IMR-90 (cell line): ENCODE measurements around the gene LDHB. TPM values are rescaled to one million over a fixed set of nuclear protein-coding genes. Genes with fewer than 3 reads are reported as not detected.

Experiments
- ATAC-seq: fragments of 200-7000 bp; cut with Tn5 transposase; 2 replicates; pipeline ENCODE4 v1.9.1; 2020; ENCODE audit warnings: low read depth, mild to moderate bottlenecking, moderate library complexity
- BruUV-seq: library from RNA; stranded (reverse); fragments of 400-500 nt; replicated peaks from 2 replicates; lab custom pipeline; 2021; lab: Mats Ljungman, UMichigan
- CTCF ChIA-PET: fragments of 300-600 bp; formaldehyde crosslinking; extraction: SDS; loops from one replicate; lab custom pipeline; 2021; ENCODE audit warnings: antibody characterized with exemption; lab: Yijun Ruan, JAX
- POLR2A ChIA-PET: fragments of 300-600 bp; sonication (Branson Sonifier 250); formaldehyde crosslinking; loops from one replicate; lab custom pipeline; 2022; ENCODE audit warnings: antibody characterized with exemption; ENCODE audit not compliant: unreplicated experiment; lab: Charles Lee
- DNase-seq: peaks from one replicate; pipeline ENCODE4 v3.0.0; 2013
- H2AFZ ChIP-seq: replicated peaks from 2 replicates; pipeline ENCODE3; 2013; ENCODE audit warnings: low read length, mild to moderate bottlenecking; ENCODE audit not compliant: poor library complexity
- H2AK5ac ChIP-seq: 2 replicates; pipeline ENCODE4 v1.6.1; 2013; ENCODE audit warnings: low read depth, low read length, inconsistent platforms
- H2AK9ac ChIP-seq: replicated peaks from 2 replicates; pipeline ENCODE3; 2013; ENCODE audit warnings: mild to moderate bottlenecking, low read depth, low read length, moderate library complexity; ENCODE audit not compliant: poor library complexity
- H2BK120ac ChIP-seq: 2 replicates; pipeline ENCODE4 v1.6.1; 2013; ENCODE audit warnings: low read depth, low read length, inconsistent platforms
- H2BK15ac ChIP-seq: 3 replicates; pipeline ENCODE4 v1.6.1; 2013; ENCODE audit warnings: low read depth, low read length, inconsistent platforms
- H2BK20ac ChIP-seq: 2 replicates; pipeline ENCODE4 v1.6.1; 2013; ENCODE audit warnings: low read depth, mild to moderate bottlenecking, inconsistent platforms, low read length, moderate library complexity
- H2BK5ac ChIP-seq: 2 replicates; pipeline ENCODE4 v1.6.1; 2013; ENCODE audit warnings: mild to moderate bottlenecking, low read depth, low read length, inconsistent platforms; ENCODE audit not compliant: poor library complexity, severe bottlenecking
- H3K14ac ChIP-seq: replicated peaks from 2 replicates; pipeline ENCODE4 v1.6.1; 2013; ENCODE audit warnings: low read depth, low read length, inconsistent platforms
- H3K18ac ChIP-seq: 2 replicates; pipeline ENCODE4 v1.6.1; 2013; ENCODE audit warnings: low read depth, low read length, control low read depth
- H3K23ac ChIP-seq: 2 replicates; pipeline ENCODE4 v1.6.1; 2013; ENCODE audit warnings: low read depth, low read length, inconsistent platforms
- H3K27ac ChIP-seq: 2 replicates; pipeline ENCODE4 v1.5.1; 2013; ENCODE audit warnings: mild to moderate bottlenecking, control low read depth, low read length; ENCODE audit not compliant: insufficient read depth
- H3K27me3 ChIP-seq: 2 replicates; pipeline ENCODE4 v1.6.1; 2013; ENCODE audit warnings: low read length; ENCODE audit not compliant: control insufficient read depth, insufficient read depth
- H3K36me3 ChIP-seq: 2 replicates; pipeline ENCODE4 v1.6.1; 2013; ENCODE audit warnings: low read length, mixed read lengths; ENCODE audit not compliant: control insufficient read depth, insufficient read depth
- H3K4ac ChIP-seq: 2 replicates; pipeline ENCODE4 v1.6.1; 2013; ENCODE audit warnings: low read depth, low read length, inconsistent platforms
- H3K4me1 ChIP-seq: 2 replicates; pipeline ENCODE4 v1.6.1; 2013; ENCODE audit warnings: low read length, mixed read lengths; ENCODE audit not compliant: control insufficient read depth, insufficient read depth
- H3K4me2 ChIP-seq: 2 replicates; pipeline ENCODE4 v1.6.1; 2013; ENCODE audit warnings: low read depth, mild to moderate bottlenecking, control low read depth, low read length, moderate library complexity
- H3K4me3 ChIP-seq: 2 replicates; pipeline ENCODE4 v1.5.1; 2013; ENCODE audit warnings: low read depth, mild to moderate bottlenecking, control low read depth, low read length, moderate library complexity; ENCODE audit not compliant: insufficient read depth
- H3K56ac ChIP-seq: 2 replicates; pipeline ENCODE4 v1.6.1; 2013; ENCODE audit warnings: low read length, inconsistent platforms; ENCODE audit not compliant: insufficient read depth; ENCODE audit errors: extremely low read depth
- H3K79me1 ChIP-seq, 2 experiments: 2 replicates each; pipeline ENCODE4 v1.6.1; 2013; ENCODE audit warnings: low read length in 2 of 2, inconsistent platforms in 1 of 2, low read depth in 1 of 2
- H3K9ac ChIP-seq: 2 replicates; pipeline ENCODE4 v1.6.1; 2013; ENCODE audit warnings: low read depth, low read length, control low read depth
- H3K9me1 ChIP-seq: 2 replicates; pipeline ENCODE4 v1.6.1; 2013; ENCODE audit warnings: low read length, inconsistent platforms; ENCODE audit not compliant: insufficient read depth
- H3K9me3 ChIP-seq: 2 replicates; pipeline ENCODE4 v1.6.1; 2013; ENCODE audit warnings: low read length; ENCODE audit not compliant: control insufficient read depth, insufficient read depth
- H4K20me1 ChIP-seq: 2 replicates; pipeline ENCODE4 v1.6.1; 2013; ENCODE audit warnings: low read length, inconsistent platforms; ENCODE audit not compliant: insufficient read depth
- H4K5ac ChIP-seq: 2 replicates; pipeline ENCODE4 v1.6.1; 2013; ENCODE audit warnings: mild to moderate bottlenecking, low read depth, low read length, control low read depth
- H4K8ac ChIP-seq, 2 experiments: 2 replicates each; pipeline ENCODE4 v1.6.1; 2013; ENCODE audit warnings: low read depth in 2 of 2, low read length in 2 of 2, control low read depth in 1 of 2, inconsistent platforms in 1 of 2
- H4K91ac ChIP-seq: 2 replicates; pipeline ENCODE4 v1.6.1; 2013; ENCODE audit warnings: low read depth, low read length, inconsistent platforms; ENCODE audit not compliant: insufficient read depth
- CHD1 ChIP-seq: IDR thresholded peaks from 2 replicates; pipeline ENCODE4 v1.6.1; 2012; ENCODE audit warnings: low read depth, low read length, improper control_type of control experiment
- MXI1 ChIP-seq: IDR thresholded peaks from 2 replicates; pipeline ENCODE4 v1.6.1; 2012; ENCODE audit warnings: low read depth, mild to moderate bottlenecking, low read length, moderate library complexity, borderline replicate concordance
- POLR2A ChIP-seq: IDR thresholded peaks from 2 replicates; pipeline ENCODE4 v1.6.1; 2012; ENCODE audit warnings: mild to moderate bottlenecking, low read depth, low read length
- RAD21 ChIP-seq: IDR thresholded peaks from 2 replicates; pipeline ENCODE4 v1.6.1; 2012; ENCODE audit warnings: low read length, improper control_type of control experiment
- SMC3 ChIP-seq: fragments of 150-350 bp; IDR thresholded peaks from 2 replicates; pipeline ENCODE4 v1.6.1; 2016; ENCODE audit warnings: low read depth, mild to moderate bottlenecking, antibody characterized with exemption, low read length, moderate library complexity
- WGBS, 2 experiments: methylation state at CpG; one replicate each; pipeline versions ENCODE4 v1.1.5 to v1.1.7; 2013; ENCODE audit warnings: missing lambda C conversion rate in 2 of 2; ENCODE audit not compliant: insufficient read length in 1 of 2; ENCODE audit errors: extremely low coverage in 2 of 2; 5-methylcytosine and 5-hydroxymethylcytosine counted together
- dilution Hi-C: fragments of 300-500 bp; cut with HindIII; formaldehyde crosslinking; loops from one replicate; pipeline ENCODE4 v1.14.3; 2018; ENCODE audit warnings: low sequenced_read_pairs; ENCODE audit not compliant: unreplicated experiment
- in situ Hi-C: fragments of 300-500 bp; cut with MboI; formaldehyde crosslinking; loops from 3 replicates; pipeline ENCODE4 v1.14.3; 2019; ENCODE audit warnings: low sequenced_read_pairs, inconsistent platforms, mixed read lengths
- intact Hi-C: fragments of 100-400 bp; cut with micrococcal nuclease; formaldehyde crosslinking; loops from 2 replicates; pipeline ENCODE4 v1.10.0; 2022
- polyA plus RNA-seq, 3 experiments: library from polyadenylated mRNA; depleted of rRNA; stranded (reverse); fragments of >200 nt; gene quantifications; 2 replicates each; pipeline ENCODE4 v1.2.3, GENCODE V29; 2012; ENCODE audit warnings: low replicate concordance in 1 of 3
- total RNA-seq: library from RNA; depleted of rRNA; stranded (reverse); fragments of >200 nt; gene quantifications from 2 replicates; pipeline ENCODE4 v1.2.3, GENCODE V29; 2012
- TF ChIP-seq, protein P1 (sequence below): conservative IDR thresholded peaks from 2 replicates; pipeline ENCODE4 v1.5.1; 2012; ENCODE audit warnings: mild to moderate bottlenecking, low read depth, low read length, improper control_type of control experiment

The LDHB gene
- total and polyA plus RNA-seq, 2 of the 4 experiments (the other 2 are of a cell fraction) = 623 to 630 TPM

DNA sequence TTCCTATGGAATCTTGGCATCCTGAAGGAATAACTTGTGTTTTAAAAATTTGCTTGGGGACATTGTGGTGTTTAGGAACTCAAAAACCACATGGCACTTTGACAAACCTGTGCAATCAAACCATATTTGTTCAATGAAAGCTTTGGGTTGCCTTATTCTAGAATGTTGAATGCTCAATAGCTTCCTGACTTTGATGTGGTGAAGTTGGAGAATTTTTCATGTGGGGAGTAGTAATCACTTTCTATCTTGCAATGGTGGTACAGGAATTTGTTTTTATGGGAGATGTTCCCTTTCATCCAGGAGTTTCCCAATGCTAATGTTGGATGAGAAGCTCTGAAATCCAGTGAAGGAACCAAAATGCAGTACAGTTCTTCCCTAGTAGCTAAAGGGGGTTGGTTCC is 42.2 kb upstream of the LDHB start (continued):
- TF ChIP-seq, protein P1, sequence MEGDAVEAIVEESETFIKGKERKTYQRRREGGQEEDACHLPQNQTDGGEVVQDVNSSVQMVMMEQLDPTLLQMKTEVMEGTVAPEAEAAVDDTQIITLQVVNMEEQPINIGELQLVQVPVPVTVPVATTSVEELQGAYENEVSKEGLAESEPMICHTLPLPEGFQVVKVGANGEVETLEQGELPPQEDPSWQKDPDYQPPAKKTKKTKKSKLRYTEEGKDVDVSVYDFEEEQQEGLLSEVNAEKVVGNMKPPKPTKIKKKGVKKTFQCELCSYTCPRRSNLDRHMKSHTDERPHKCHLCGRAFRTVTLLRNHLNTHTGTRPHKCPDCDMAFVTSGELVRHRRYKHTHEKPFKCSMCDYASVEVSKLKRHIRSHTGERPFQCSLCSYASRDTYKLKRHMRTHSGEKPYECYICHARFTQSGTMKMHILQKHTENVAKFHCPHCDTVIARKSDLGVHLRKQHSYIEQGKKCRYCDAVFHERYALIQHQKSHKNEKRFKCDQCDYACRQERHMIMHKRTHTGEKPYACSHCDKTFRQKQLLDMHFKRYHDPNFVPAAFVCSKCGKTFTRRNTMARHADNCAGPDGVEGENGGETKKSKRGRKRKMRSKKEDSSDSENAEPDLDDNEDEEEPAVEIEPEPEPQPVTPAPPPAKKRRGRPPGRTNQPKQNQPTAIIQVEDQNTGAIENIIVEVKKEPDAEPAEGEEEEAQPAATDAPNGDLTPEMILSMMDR = no peak

DNA sequence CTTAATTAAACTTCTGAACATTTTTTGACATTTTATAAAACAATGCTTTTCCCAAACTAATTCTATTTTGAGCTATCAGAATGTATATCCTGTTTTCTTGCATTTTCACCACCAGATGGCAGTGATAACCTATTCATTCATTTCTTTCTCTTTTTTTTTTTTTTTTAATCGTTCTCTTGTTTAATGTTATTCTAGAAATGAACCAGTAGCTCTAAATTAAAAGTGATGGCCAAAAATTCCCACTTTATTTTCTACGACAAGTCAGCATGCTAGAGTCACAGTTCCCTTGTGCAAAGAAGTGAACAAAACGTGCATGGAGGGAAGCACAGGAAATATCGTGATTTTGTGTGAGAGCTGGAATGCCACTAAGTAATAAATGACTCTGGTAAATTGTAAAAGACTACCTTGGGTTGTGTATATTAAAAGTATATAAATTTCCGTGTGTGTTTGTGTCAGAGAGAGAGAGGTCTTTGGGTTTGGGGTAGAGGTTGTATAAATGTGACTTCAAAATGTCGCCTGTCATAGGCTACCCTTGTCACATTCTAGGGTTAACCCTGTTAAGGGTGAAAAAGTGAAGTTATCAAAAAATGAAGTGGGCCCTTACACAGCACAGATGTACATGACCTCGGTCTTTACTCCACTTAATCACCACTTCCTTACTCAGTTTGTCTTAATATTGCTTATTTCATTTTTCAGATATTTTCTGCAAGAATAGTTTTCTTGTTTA is 40.4 kb upstream of the LDHB start:
- Histone ChIP-seq H3K9me1 (no peaks in the 10 kb centered on the region), H3K36me3 (no peaks in the 10 kb centered on the region), H2BK15ac (no peak overlapping the region; the same call in 2 of the 3 replicates), H3K14ac (peak overlapping the region; percentile 73; the same call in 1 of the 2 replicates), H2AK9ac (no peak overlapping the region), H3K27ac (no peak overlapping the region), H3K56ac (no peak overlapping the region), H3K4me3 (no peak overlapping the region), H2BK20ac (no peak overlapping the region), H4K8ac (no peak overlapping the region), H2BK5ac (no peak overlapping the region), H2AFZ (no peak overlapping the region), H3K9me3 (no peaks in the 10 kb centered on the region), H3K79me1 (no peaks in the 10 kb centered on the region), H4K91ac (no peak overlapping the region), H2BK120ac (no peak overlapping the region), H2AK5ac (no peak overlapping the region), H4K20me1 (no peaks in the 10 kb centered on the region), H4K5ac (no peak overlapping the region), H3K4ac (no peak overlapping the region), H3K18ac (no peak overlapping the region), H3K9ac (no peak overlapping the region; the same call in 1 of the 2 replicates), H3K27me3 (no peaks in the 10 kb centered on the region), H3K23ac (no peak overlapping the region), H3K4me2 (peak overlapping the region; percentile 50), H3K4me1 (0 out of 2 replicates have a peak, but pooled peaks cover 2% of the 10 kb centered on the region)
- no TSS peak for BruUV-seq
- in situ Hi-C loops = loop anchor here (5.0 to 25.0 kb wide), 2 partner anchors 289 to 739 kb away; no protein-coding TSS in a partner anchor
- ATAC-seq = no peak
- TF ChIP-seq RAD21 = peak; percentile 74
- TF ChIP-seq SMC3 = peak; percentile 84
- no peak for TF ChIP-seq POLR2A
- no peak for TF ChIP-seq MXI1
- TF ChIP-seq, protein P1 = peak; percentile 81
- no peak for TF ChIP-seq CHD1
- CTCF ChIA-PET = interaction anchor here (0.6 to 3.7 kb wide), 25 partner anchors 10 to 844 kb away, joined by 3 to 59 read pairs (median 4); partner anchors contain the start of gene ABCC9
- 6% methylated on average over 2 of the region's 7 CpGs; no CpG with 5 or more reads in 1 of the 2 experiments for WGBS, 2 experiments
- intact Hi-C loops = loop anchor here (1.0 to 2.0 kb wide), 4 partner anchors 243 to 745 kb away; partner anchors contain the start of gene ABCC9
- POLR2A ChIA-PET = interaction anchor here (0.6 kb wide), 2 partner anchors 44 to 179 kb away, joined by 3 to 4 read pairs; no protein-coding TSS in a partner anchor
- peak; percentile 48 for DNase-seq
- dilution Hi-C loops = no loop called here
